Measurements from ENCODE around the gene ARHGAP26. TPM values are rescaled to one million over a fixed set of nuclear protein-coding genes. Genes with fewer than 3 reads are reported as not detected.

Gene ARHGAP26
- total RNA-seq, 1 donor from 2014 or later: 8.9 TPM

DNA sequence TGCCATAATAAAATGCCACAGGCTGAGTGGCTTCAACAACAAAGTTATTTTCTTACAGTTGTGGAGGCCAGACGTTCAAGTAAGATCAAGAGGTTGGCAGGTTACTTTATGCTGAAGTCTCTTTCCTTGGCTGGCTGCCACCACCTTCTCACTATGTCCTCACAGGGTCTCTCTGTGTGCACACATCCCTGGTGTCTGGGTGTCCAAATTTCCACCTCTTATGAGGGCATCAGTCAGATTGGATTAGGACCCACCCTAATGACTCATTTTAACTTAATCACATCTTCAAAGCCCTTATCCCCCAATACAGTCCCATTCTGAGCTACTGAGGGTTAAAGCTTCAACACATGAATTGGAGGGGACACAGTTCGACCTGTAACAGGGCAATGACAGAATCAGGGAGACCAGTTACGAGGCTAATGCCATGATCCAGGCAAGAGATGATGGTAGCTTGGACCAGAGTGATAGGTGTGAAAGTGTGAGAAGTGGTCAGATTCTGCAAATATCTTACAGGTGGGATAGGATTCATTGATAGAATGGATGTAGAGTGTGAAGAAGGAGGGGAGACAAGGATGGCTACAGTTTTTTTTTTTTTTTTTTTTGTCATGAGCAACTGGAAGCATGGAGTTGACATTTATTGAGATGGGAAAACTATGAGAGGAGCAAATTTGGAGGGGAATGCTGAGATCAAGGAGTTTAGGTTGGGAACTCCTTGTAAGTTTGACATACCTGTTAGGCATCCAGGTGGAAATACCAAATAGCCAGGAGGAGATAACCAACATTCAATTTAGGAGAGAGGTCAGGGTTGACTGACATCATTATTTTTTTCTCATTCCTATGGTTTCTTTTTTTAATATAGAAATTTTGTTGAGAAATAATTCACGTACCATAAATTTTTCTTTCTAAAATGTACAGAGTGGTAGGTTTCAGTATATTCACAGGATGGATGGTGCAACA lies 44.7 kb upstream of the ARHGAP26 start:
- Mint-ChIP-seq H3K27me3 (ENCODE audit: low read depth) (no peaks in the 10 kb centered on the region), H3K4me3 (no peak overlapping the region), H3K36me3 (no peaks in the 10 kb centered on the region), H3K9me3 (no peaks in the 10 kb centered on the region), H3K4me1 (no peaks in the 10 kb centered on the region), H3K27ac (no peak overlapping the region)
- TF ChIP-seq, protein P1, sequence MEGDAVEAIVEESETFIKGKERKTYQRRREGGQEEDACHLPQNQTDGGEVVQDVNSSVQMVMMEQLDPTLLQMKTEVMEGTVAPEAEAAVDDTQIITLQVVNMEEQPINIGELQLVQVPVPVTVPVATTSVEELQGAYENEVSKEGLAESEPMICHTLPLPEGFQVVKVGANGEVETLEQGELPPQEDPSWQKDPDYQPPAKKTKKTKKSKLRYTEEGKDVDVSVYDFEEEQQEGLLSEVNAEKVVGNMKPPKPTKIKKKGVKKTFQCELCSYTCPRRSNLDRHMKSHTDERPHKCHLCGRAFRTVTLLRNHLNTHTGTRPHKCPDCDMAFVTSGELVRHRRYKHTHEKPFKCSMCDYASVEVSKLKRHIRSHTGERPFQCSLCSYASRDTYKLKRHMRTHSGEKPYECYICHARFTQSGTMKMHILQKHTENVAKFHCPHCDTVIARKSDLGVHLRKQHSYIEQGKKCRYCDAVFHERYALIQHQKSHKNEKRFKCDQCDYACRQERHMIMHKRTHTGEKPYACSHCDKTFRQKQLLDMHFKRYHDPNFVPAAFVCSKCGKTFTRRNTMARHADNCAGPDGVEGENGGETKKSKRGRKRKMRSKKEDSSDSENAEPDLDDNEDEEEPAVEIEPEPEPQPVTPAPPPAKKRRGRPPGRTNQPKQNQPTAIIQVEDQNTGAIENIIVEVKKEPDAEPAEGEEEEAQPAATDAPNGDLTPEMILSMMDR (IDR thresholded peaks at IDR 0.05; ENCODE audit: unreplicated experiment): no peak
- DNase-seq (ENCODE audit: low spot score in 2 of 2, unreplicated experiment in 2 of 2): no peak

DNA sequence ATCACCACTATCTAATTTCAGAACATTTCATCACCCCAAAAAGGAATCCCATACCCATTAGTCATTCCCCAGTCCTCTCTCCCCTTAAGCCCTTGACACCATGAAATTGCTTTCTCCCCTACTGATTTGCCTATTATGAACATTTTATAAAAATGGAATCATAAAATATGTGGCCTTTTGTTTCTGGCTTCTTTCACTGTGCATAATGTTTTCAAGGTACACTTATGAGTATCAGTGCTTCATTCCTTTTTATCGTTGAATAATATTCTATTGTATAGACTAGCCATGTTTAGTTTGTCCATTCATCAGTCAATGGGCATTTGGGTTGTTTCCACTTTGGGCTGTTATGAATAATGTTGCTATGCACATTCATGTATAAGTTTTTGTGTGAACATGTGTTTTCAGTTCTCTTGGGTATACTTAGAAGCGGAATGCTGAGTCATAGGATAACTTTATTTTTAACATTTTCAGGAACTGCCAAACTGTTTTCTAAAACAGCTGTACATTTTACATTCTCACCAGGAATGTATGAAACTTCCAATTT lies 43.9 kb upstream of the ARHGAP26 start:
- no peaks in the 10 kb centered on the region for H3K4me1 Mint-ChIP-seq
- no peak overlapping the region for H3K27ac Mint-ChIP-seq
- H3K36me3 Mint-ChIP-seq: no peaks in the 10 kb centered on the region
- peaks cover 3% of the 10 kb centered on the region for H3K27me3 Mint-ChIP-seq (ENCODE audit: low read depth)
- H3K4me3 Mint-ChIP-seq: no peak overlapping the region
- no peak for DNase-seq (ENCODE audit: low spot score in 2 of 2, unreplicated experiment in 2 of 2)
- H3K9me3 Mint-ChIP-seq: no peaks in the 10 kb centered on the region
- TF ChIP-seq, protein P1 (IDR thresholded peaks at IDR 0.05; ENCODE audit: unreplicated experiment): no peak

DNA sequence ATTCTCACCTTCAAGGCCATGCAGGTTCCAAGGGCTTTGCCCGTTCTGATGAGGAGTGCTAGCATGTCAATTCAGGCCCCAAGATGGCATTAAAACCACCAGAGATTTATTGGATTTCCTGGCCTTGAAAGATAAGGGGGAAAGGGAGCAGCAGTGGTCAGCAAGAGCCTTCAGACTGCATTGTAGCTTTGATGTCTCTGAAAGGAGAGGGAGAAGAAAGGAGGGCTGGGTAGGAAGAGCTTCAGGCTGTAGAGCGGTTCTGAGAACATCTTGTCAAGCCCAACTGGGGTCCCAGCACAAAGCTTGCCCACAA lies 42.5 kb upstream of the ARHGAP26 start:
- no peaks in the 10 kb centered on the region for H3K4me1 Mint-ChIP-seq

DNA sequence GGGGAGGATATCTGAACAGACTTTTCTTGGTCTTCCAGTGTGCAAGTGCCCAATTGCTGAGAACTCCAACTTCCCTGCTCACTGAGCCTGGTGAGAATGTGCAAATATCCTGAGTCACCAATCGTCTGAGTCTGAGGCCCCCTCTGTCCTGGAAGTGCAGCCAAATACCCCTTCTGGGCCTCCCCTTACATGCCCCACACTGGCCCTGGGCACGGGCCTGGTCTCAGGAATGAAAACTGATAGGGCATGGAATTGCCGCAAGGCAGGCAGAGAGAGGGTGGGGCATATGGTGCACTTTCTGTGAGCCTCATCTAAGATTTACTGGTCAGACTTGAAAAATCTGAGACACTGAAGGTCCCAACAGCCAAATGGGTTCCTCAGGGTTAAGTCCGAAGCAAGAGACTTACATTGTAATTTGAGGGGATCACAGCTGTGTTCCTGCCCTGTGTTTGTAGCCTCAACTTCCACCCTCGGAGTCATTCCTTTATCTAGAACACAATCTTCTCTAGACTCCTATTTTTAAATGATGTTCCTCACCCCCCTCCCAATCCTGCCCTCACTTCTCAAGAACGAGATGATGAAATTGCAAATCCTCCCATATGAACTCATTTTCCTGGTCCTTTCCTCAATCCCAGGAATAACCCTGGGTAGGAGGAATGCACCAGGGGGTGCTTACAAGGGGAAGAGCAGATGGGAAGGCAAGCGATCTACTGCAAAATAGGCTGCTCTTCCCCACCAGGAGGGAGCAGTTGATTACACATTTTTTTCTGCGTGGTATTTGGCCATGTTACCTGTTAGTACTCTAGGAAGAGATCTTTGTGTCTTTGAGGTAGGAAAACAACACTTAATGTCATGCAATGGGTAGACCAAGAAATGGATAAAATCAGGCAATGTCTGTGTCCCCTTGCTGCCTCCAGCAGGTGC lies 34.6 kb upstream of the ARHGAP26 start:
- Mint-ChIP-seq H3K4me1 (peaks cover 1% of the 10 kb centered on the region), H3K27ac (no peak overlapping the region), H3K36me3 (no peaks in the 10 kb centered on the region), H3K4me3 (no peak overlapping the region), H3K9me3 (no peaks in the 10 kb centered on the region), H3K27me3 (ENCODE audit: low read depth) (peaks cover 6% of the 10 kb centered on the region)
- TF ChIP-seq, protein P1 (IDR thresholded peaks at IDR 0.05; ENCODE audit: unreplicated experiment): no peak
- no peak for DNase-seq (ENCODE audit: low spot score in 2 of 2, unreplicated experiment in 2 of 2)

More for the DNA sequence above, 42.5 kb upstream of the ARHGAP26 start:
- Mint-ChIP-seq H3K4me3 (no peak overlapping the region), H3K9me3 (no peaks in the 10 kb centered on the region), H3K27me3 (ENCODE audit: low read depth) (peaks cover 6% of the 10 kb centered on the region), H3K36me3 (no peaks in the 10 kb centered on the region), H3K27ac (no peak overlapping the region)
- TF ChIP-seq, protein P1 (IDR thresholded peaks at IDR 0.05; ENCODE audit: unreplicated experiment): no peak
- DNase-seq (ENCODE audit: low spot score in 2 of 2, unreplicated experiment in 2 of 2): no peak

DNA sequence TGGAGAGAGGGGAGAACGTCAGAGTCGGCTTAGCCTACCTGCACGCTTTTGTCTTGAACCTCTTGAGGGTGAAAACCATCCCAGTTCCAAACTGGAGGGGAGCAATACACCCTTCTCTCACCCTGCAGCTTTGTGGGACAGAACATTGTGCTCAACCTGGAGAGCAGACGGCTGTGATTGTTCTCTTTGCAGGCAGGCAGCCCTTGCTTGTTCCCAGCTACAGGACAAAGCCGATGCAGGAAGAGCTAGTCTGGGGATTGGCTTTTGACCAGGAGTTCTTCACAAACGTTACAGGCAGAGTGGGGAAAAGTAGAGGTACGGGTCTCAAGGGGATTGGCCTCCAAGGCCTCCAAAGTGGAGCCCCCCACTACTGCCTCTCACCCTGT lies 33.9 kb upstream of the ARHGAP26 start:
- Mint-ChIP-seq H3K4me3 (no peak overlapping the region), H3K9me3 (no peaks in the 10 kb centered on the region), H3K36me3 (no peaks in the 10 kb centered on the region), H3K4me1 (peaks cover 1% of the 10 kb centered on the region), H3K27ac (no peak overlapping the region), H3K27me3 (ENCODE audit: low read depth) (peaks cover 3% of the 10 kb centered on the region)
- TF ChIP-seq, protein P1 (IDR thresholded peaks at IDR 0.05; ENCODE audit: unreplicated experiment): no peak
- DNase-seq (ENCODE audit: low spot score in 2 of 2, unreplicated experiment in 2 of 2): no peak

Data from mesothelial cell of epicardium (in vitro differentiated cells).